Hepatocyte (in vitro differentiated cells): ENCODE measurements around the gene APOE. TPM values are rescaled to one million over a fixed set of nuclear protein-coding genes. Genes with fewer than 3 reads are reported as not detected.

ENCODE experiments used
- DNase-seq: peaks from one replicate; pipeline ENCODE4 v3.0.0-alpha.2; 2016; ENCODE audit warnings: low spot score
- H2AFZ ChIP-seq: fragments of 200-600 bp; sonication (generic); 2 replicates; pipeline ENCODE4 v1.6.0; 2016; ENCODE audit warnings: antibody characterized with exemption, mild to moderate bottlenecking
- H3K27ac ChIP-seq: fragments of 200-600 bp; sonication (generic); 2 replicates; pipeline ENCODE4 v1.5.1; 2016; ENCODE audit warnings: mild to moderate bottlenecking
- H3K27me3 ChIP-seq: fragments of 200-600 bp; sonication (generic); 2 replicates; pipeline ENCODE4 v1.6.1; 2016
- H3K36me3 ChIP-seq: fragments of 200-600 bp; sonication (generic); replicated peaks from 2 replicates; pipeline ENCODE4 v1.5.1; 2016; ENCODE audit warnings: low read depth; ENCODE audit not compliant: insufficient read depth
- H3K4me1 ChIP-seq: fragments of 200-600 bp; sonication (generic); 2 replicates; pipeline ENCODE4 v1.5.1; 2016; ENCODE audit warnings: mild to moderate bottlenecking, moderate library complexity; ENCODE audit not compliant: insufficient read depth
- H3K4me2 ChIP-seq: fragments of 200-600 bp; sonication (generic); 2 replicates; pipeline ENCODE4 v1.6.0; 2016
- H3K4me3 ChIP-seq: fragments of 200-600 bp; sonication (generic); 2 replicates; pipeline ENCODE4 v1.5.1; 2016; ENCODE audit warnings: mild to moderate bottlenecking
- H3K79me2 ChIP-seq: fragments of 200-600 bp; sonication (generic); 2 replicates; pipeline ENCODE4 v1.6.0; 2017; ENCODE audit warnings: mild to moderate bottlenecking
- H3K9me2 ChIP-seq: fragments of 200-600 bp; sonication (generic); replicated peaks from 2 replicates; pipeline ENCODE4 v1.6.0; 2017; ENCODE audit warnings: mild to moderate bottlenecking; ENCODE audit not compliant: insufficient read depth
- H3K9me3 ChIP-seq: fragments of 200-600 bp; sonication (generic); 2 replicates; pipeline ENCODE4 v1.5.1; 2016; ENCODE audit warnings: low read depth, mild to moderate bottlenecking
- H4K20me1 ChIP-seq: fragments of 200-600 bp; sonication (generic); 2 replicates; pipeline ENCODE4 v1.6.0; 2016; ENCODE audit warnings: mild to moderate bottlenecking; ENCODE audit not compliant: insufficient read depth, poor library complexity, severe bottlenecking
- EZH2 ChIP-seq: fragments of 200-600 bp; sonication (generic); IDR thresholded peaks from 2 replicates; pipeline ENCODE4 v1.6.1; 2016; ENCODE audit warnings: antibody characterized with exemption, mild to moderate bottlenecking, borderline replicate concordance
- EZH2phosphoT487 ChIP-seq: fragments of 200-600 bp; sonication (generic); IDR thresholded peaks from one replicate; pipeline ENCODE4 v1.6.1; 2018; ENCODE audit warnings: antibody characterized with exemption, mild to moderate bottlenecking, low read depth, moderate library complexity; ENCODE audit not compliant: unreplicated experiment, severe bottlenecking
- WGBS: methylation state at CpG from one replicate; pipeline ENCODE4 v1.1.6; 2016; ENCODE audit warnings: low lambda C conversion rate; ENCODE audit errors: missing lambda C conversion rate; 5-methylcytosine and 5-hydroxymethylcytosine counted together
- polyA plus RNA-seq: library from polyadenylated mRNA; unstranded; fragments of >200 nt; fragmentation: Nextera tagmentation; extraction: Ambion mirVana; gene quantifications from 2 replicates; pipeline ENCODE4 v1.2.1, GENCODE V29; 2016
- total RNA-seq: library from RNA; depleted of rRNA; stranded (reverse); fragments of >200 nt; gene quantifications from 2 replicates; pipeline ENCODE4 v1.2.3, GENCODE V29; 2014
- TF ChIP-seq, protein P1 (sequence below): fragments of 200-600 bp; sonication (generic); IDR thresholded peaks from 2 replicates; pipeline ENCODE4 v1.5.1; 2016; ENCODE audit warnings: antibody characterized with exemption, mild to moderate bottlenecking; ENCODE audit not compliant: poor library complexity

Gene APOE
- total and polyA plus RNA-seq, 2 experiments from 2014 or later, result 3,946 to 4,019 TPM

DNA sequence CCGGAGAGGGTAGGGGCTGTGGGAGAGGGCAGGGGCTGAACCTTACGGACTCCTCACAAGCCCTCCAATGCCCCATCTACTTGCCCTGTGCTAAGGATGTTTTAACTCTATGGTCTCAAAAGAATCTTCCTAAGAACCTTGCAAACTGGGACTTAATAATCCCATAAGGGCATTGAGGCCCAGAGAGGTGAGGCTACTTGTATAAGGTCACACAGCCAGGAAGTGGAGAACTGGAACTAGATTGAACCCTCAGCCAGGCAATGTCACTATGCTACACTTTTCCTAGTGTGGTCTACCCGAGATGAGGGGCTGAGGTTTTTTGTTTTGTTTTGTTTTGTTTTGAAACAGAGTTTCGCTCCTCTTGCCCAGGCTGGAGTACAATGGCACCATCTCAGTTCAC is 25.9 kb downstream of the APOE start:
- no peaks in the 10 kb centered on the region for H3K36me3 ChIP-seq
- no peak for DNase-seq
- H3K4me1 ChIP-seq, result no peaks in the 10 kb centered on the region
- H3K4me3 ChIP-seq, result no peak overlapping the region
- H3K9me2 ChIP-seq, result no peaks in the 10 kb centered on the region
- TF ChIP-seq EZH2 (no peak), EZH2phosphoT487 (no peak)
- TF ChIP-seq, protein P1, sequence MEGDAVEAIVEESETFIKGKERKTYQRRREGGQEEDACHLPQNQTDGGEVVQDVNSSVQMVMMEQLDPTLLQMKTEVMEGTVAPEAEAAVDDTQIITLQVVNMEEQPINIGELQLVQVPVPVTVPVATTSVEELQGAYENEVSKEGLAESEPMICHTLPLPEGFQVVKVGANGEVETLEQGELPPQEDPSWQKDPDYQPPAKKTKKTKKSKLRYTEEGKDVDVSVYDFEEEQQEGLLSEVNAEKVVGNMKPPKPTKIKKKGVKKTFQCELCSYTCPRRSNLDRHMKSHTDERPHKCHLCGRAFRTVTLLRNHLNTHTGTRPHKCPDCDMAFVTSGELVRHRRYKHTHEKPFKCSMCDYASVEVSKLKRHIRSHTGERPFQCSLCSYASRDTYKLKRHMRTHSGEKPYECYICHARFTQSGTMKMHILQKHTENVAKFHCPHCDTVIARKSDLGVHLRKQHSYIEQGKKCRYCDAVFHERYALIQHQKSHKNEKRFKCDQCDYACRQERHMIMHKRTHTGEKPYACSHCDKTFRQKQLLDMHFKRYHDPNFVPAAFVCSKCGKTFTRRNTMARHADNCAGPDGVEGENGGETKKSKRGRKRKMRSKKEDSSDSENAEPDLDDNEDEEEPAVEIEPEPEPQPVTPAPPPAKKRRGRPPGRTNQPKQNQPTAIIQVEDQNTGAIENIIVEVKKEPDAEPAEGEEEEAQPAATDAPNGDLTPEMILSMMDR, result no peak
- H3K4me2 ChIP-seq, result no peak overlapping the region
- H4K20me1 ChIP-seq, result no peaks in the 10 kb centered on the region
- H3K79me2 ChIP-seq, result no peaks in the 10 kb centered on the region
- H3K27ac ChIP-seq, result no peak overlapping the region
- H3K27me3 ChIP-seq, result no peaks in the 10 kb centered on the region
- H2AFZ ChIP-seq, result no peak overlapping the region
- H3K9me3 ChIP-seq, result no peaks in the 10 kb centered on the region
- 86% methylated on average over 4 of the region's 4 CpGs for WGBS

DNA sequence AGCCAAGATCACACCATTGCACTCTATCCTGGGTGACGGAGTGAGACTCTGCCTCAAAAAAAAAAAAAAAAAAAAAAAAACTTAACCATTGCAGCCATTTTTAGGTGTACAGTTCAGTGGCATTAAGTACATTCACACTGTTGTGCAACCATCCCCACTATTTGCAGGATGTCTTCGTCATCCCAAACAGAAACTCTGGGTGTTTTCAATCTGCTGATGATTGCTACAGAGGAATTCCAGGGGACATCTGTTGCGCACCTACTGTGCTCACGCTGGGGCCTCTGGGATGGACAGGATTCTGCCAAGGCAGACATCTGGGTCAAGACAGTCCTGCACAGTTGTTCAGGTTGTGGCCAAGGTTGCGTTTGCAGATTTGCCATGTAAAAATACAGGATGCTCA is 34.1 kb downstream of the APOE start:
- TF ChIP-seq, protein P1, result no peak
- TF ChIP-seq EZH2, result no peak
- no peak for TF ChIP-seq EZH2phosphoT487
- H3K4me3 ChIP-seq, result no peak overlapping the region
- H3K9me2 ChIP-seq, result no peaks in the 10 kb centered on the region
- WGBS, result 68% methylated on average over 5 of the region's 5 CpGs
- no peak overlapping the region for H2AFZ ChIP-seq
- no peaks in the 10 kb centered on the region for H4K20me1 ChIP-seq
- no peaks in the 10 kb centered on the region for H3K36me3 ChIP-seq
- no peaks in the 10 kb centered on the region for H3K27me3 ChIP-seq
- no peak overlapping the region for H3K4me2 ChIP-seq
- H3K9me3 ChIP-seq, result no peaks in the 10 kb centered on the region
- H3K27ac ChIP-seq, result no peak overlapping the region
- no peak for DNase-seq
- H3K79me2 ChIP-seq, result no peaks in the 10 kb centered on the region
- H3K4me1 ChIP-seq, result no peaks in the 10 kb centered on the region

DNA sequence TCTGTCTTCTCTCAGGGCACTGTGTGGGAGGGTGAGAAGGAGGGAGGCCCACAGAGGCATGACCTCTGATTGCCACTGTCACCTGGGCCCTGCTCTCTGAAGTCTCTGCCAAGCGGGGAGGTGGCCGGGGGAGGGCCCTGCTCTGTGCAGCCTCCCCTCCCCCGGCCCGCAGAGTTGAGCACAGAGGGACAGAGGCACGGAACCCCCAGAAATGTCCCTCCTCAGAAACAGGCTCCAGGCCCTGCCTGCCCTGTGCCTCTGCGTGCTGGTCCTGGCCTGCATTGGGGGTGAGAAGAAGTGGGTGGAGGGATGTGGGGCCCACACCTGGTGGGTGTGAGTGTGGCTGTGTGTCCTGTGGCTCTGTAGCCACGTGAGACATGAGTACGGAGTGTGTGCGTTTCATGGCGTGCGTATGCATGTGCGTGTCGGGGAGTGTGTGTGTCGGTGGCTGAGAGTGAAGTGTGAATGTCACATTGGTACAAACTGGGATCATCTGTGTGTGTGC is 36.5 kb downstream of the APOE start, which contains the start of gene APOC4:
Gene APOC4, plus strand, starts transcription at position 171 of the 505 bp plus-strand sequence. Its CDS starts 41 bp downstream, at position 212.
- H3K4me3 ChIP-seq, result no peak within 1 kb of the TSS
- no peak within 1 kb of the TSS for H2AFZ ChIP-seq
- no peak within 1 kb of the TSS for H3K27ac ChIP-seq
- TF ChIP-seq EZH2 (no peak), EZH2phosphoT487 (no peak)
- no peak within 1 kb of the TSS for H3K4me2 ChIP-seq
- no peaks in the 10 kb centered on the region for H3K9me3 ChIP-seq
- DNase-seq, result no peak
- H4K20me1 ChIP-seq, result no peaks in the 10 kb centered on the region
- H3K79me2 ChIP-seq, result no peaks in the 10 kb centered on the region
- WGBS, result 92% methylated on average over 14 of the region's 14 CpGs
- no peaks in the 10 kb centered on the region for H3K4me1 ChIP-seq
- H3K9me2 ChIP-seq, result no peaks in the 10 kb centered on the region
- no peaks in the 10 kb centered on the region for H3K36me3 ChIP-seq
- H3K27me3 ChIP-seq, result no peaks in the 10 kb centered on the region

DNA sequence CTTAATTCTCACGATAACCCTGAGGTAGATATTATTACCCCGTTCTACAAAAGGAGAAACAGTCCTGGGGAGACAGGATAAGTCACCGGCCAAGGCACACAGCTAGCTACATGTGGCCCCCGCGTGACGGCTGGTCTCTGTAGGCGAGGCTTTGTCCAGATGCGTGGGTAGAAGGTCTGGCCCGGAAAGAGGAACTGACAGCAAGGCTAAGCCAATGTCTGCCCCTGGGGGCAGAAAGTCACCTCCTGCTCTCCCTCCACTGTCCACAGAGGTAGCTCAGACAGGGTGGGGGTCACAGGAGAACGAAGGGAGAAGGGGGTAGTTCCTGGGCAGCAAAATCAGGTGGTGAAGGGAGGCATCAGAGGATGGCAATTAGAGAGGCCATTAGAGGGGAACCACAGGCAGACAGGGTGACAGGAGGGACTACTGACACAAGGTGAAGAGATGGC is 38.2 kb downstream of the APOE start:
- Histone ChIP-seq H3K36me3 (no peaks in the 10 kb centered on the region), H3K9me3 (no peaks in the 10 kb centered on the region), H3K79me2 (no peaks in the 10 kb centered on the region), H3K4me1 (no peaks in the 10 kb centered on the region), H3K4me2 (no peak overlapping the region), H3K9me2 (no peaks in the 10 kb centered on the region), H4K20me1 (no peaks in the 10 kb centered on the region), H3K4me3 (no peak overlapping the region), H3K27me3 (no peaks in the 10 kb centered on the region), H2AFZ (no peak overlapping the region), H3K27ac (no peak overlapping the region)
- DNase-seq, result no peak
- no peak for TF ChIP-seq EZH2phosphoT487
- TF ChIP-seq, protein P1, result no peak
- TF ChIP-seq EZH2, result no peak
- WGBS, result 78% methylated on average over 10 of the region's 10 CpGs
